K562 (cell line): ENCODE data around the gene FSCN2. TPM values are rescaled to one million over a fixed set of nuclear protein-coding genes. Genes with fewer than 3 reads are reported as not detected.

Source experiments
- ATF3 ChIP-seq, 2 experiments: fragments of 450-650 bp in 1 of 2; sonication (generic) in 1 of 2; formaldehyde crosslinking in 1 of 2; IDR thresholded peaks in 1 of 2; conservative IDR thresholded peaks in 1 of 2; 2 replicates each; pipeline versions ENCODE4 v1.6.1 to v1.8.1; 2016 to 2023; ENCODE audit warnings: mild to moderate bottlenecking in 2 of 2, moderate library complexity in 2 of 2, inconsistent platforms in 1 of 2, missing genetic modification reagents in 1 of 2
- CBX1 ChIP-seq: sonication (generic); IDR thresholded peaks from 2 replicates; pipeline ENCODE4 v1.6.1; 2016; ENCODE audit warnings: antibody characterized with exemption, low read depth, mild to moderate bottlenecking
- CBX8 ChIP-seq: fragments of 200-600 bp; sonication (generic); IDR thresholded peaks from 2 replicates; pipeline ENCODE4 v1.6.1; 2012; ENCODE audit warnings: borderline replicate concordance, mixed run types, low read depth, mild to moderate bottlenecking, moderate library complexity, mixed read lengths, low read length, control low read depth, inconsistent platforms; ENCODE audit not compliant: poor library complexity, severe bottlenecking; ENCODE audit errors: extremely low read depth
- CUX1 ChIP-seq: fragments of 200-800 bp; sonication (Bioruptor generic); IDR thresholded peaks from 2 replicates; pipeline ENCODE4 v1.6.1; 2016; ENCODE audit warnings: missing genetic modification characterization, missing compliant biosample characterization
- EP300 ChIP-seq: IDR thresholded peaks from 2 replicates; pipeline ENCODE4 v1.6.1; 2012; ENCODE audit warnings: low read length, improper control_type of control experiment
- FUS ChIP-seq: fragments of 200-400 bp; formaldehyde crosslinking; optimal IDR thresholded peaks from 2 replicates; pipeline ENCODE3; 2017; ENCODE audit warnings: low read depth, low read length
- GTF2E2 ChIP-seq: fragments of 200-800 bp; sonication (Bioruptor generic); IDR thresholded peaks from 2 replicates; pipeline ENCODE4 v1.6.1; 2016; ENCODE audit warnings: missing genetic modification characterization, missing compliant biosample characterization
- HDAC8 ChIP-seq: fragments of 450-650 bp; IDR thresholded peaks from 2 replicates; pipeline ENCODE4 v1.6.1; 2016; ENCODE audit warnings: mild to moderate bottlenecking, missing genetic modification characterization, moderate library complexity, missing compliant biosample characterization
- HNRNPK ChIP-seq: fragments of 200-400 bp; formaldehyde crosslinking; IDR thresholded peaks from one replicate; pipeline ENCODE4 v1.6.1; 2018; ENCODE audit warnings: mild to moderate bottlenecking, low read depth, low read length; ENCODE audit not compliant: poor library complexity, severe bottlenecking
- KLF13 ChIP-seq: fragments of 450-650 bp; IDR thresholded peaks from 2 replicates; pipeline ENCODE4 v1.6.1; 2016; ENCODE audit warnings: missing genetic modification characterization, low read depth, mild to moderate bottlenecking, missing compliant biosample characterization, moderate library complexity, borderline replicate concordance
- MAZ ChIP-seq, 2 experiments: fragments of 450-650 bp in 1 of 2; sonication (generic) in 1 of 2; formaldehyde crosslinking; IDR thresholded peaks in 1 of 2; conservative IDR thresholded peaks in 1 of 2; 2 replicates each; pipeline versions ENCODE4 v1.4.0 to v1.5.0; 2020; ENCODE audit warnings: mild to moderate bottlenecking in 1 of 2, missing genetic modification reagents in 1 of 2
- NR2F6 ChIP-seq: fragments of 450-650 bp; formaldehyde crosslinking; IDR thresholded peaks from 2 replicates; pipeline ENCODE4 v1.4.0; 2020; ENCODE audit warnings: mild to moderate bottlenecking
- PHF20 ChIP-seq: fragments of 450-650 bp; IDR thresholded peaks from 2 replicates; pipeline ENCODE4 v1.6.1; 2018; ENCODE audit not compliant: partially characterized antibody
- PHTF2 ChIP-seq: fragments of 250-450 bp; sonication (Bioruptor Pico); IDR thresholded peaks from 2 replicates; pipeline ENCODE4 v1.5.0; 2021; ENCODE audit warnings: mild to moderate bottlenecking
- POLR2A ChIP-seq: fragments of 450-650 bp; conservative IDR thresholded peaks from 2 replicates; pipeline ENCODE4 v1.6.1; 2016
- RNF2 ChIP-seq: sonication (generic); IDR thresholded peaks from 2 replicates; pipeline ENCODE4 v1.6.1; 2016
- SETDB1 ChIP-seq: IDR thresholded peaks from one replicate; pipeline ENCODE4 v1.6.1; 2012; ENCODE audit warnings: low read length, control low read depth, inconsistent platforms
- TEAD2 ChIP-seq: fragments of 450-650 bp; IDR thresholded peaks from 2 replicates; pipeline ENCODE4 v1.6.1; 2016; ENCODE audit warnings: missing genetic modification characterization, control low read depth, missing compliant biosample characterization
- YY1 ChIP-seq, 3 experiments: IDR thresholded peaks; 2 replicates each; pipeline ENCODE4 v1.6.1; 2011; ENCODE audit warnings: low read length in 2 of 3, mild to moderate bottlenecking in 2 of 3, moderate library complexity in 2 of 3, borderline replicate concordance in 1 of 3, control low read depth in 1 of 3, low read depth in 1 of 3; ENCODE audit not compliant: insufficient read depth in 3 of 3, insufficient replicate concordance in 2 of 3, control insufficient read depth in 1 of 3, insufficient read length in 1 of 3; ENCODE audit errors: extremely low read depth in 1 of 3
- ZNF778 ChIP-seq: fragments of 450-650 bp; formaldehyde crosslinking; IDR thresholded peaks from 2 replicates; pipeline ENCODE4 v1.4.0; 2020; ENCODE audit warnings: mild to moderate bottlenecking, moderate library complexity
- polyA plus RNA-seq, 8 experiments: library from polyadenylated mRNA; depleted of rRNA in 4 of 8; stranded (reverse) in 5 of 8; unstranded in 3 of 8; fragments of >200 nt; fragmentation: Nextera tagmentation in 2 of 8; fragmentation: Illumina TruSeq in 1 of 8; extraction: Ambion mirVana in 2 of 8; extraction: Trizol in 1 of 8; gene quantifications; 2 replicates each; pipeline versions ENCODE4 v1.2.1 to v1.2.3, GENCODE V29; 2011 to 2014; ENCODE audit warnings: inconsistent platforms in 1 of 8, missing spikeins in 1 of 8
- total RNA-seq, 7 experiments: library from RNA; depleted of rRNA in 6 of 7; stranded (reverse); fragments of >200 nt in 6 of 7; fragmentation: Illumina TruSeq in 2 of 7; extraction: Trizol in 2 of 7; gene quantifications; 2 replicates each; pipeline versions ENCODE4 v1.2.1 to v1.2.3, GENCODE V29; 2011 to 2021; ENCODE audit warnings: low replicate concordance in 1 of 7

Gene FSCN2
- total and polyA plus RNA-seq, 9 of the 15 experiments (the other 6 are each of a cell fraction or from before 2014, with no cell fraction given), result 0.08 TPM; not detected in 8

GRCh38 chr17:81512562-81513371, 15.4 kb upstream of the FSCN2 start, which contains the start of gene ACTG1 (continued):
- TF ChIP-seq CUX1 (CRISPR knock-in tag), result no peak; the same call in 1 of the 2 replicates
- no peak for TF ChIP-seq TEAD2 (tag)
- peak; percentile 70 to 91; a peak in 2 of 4 replicates for TF ChIP-seq MAZ (CRISPR knock-in tag; conservative IDR thresholded peaks at IDR 0.05 in 1 of 2, IDR thresholded peaks at IDR 0.05 in 1 of 2)
- no peak for TF ChIP-seq PHTF2 (CRISPR knock-in tag)
- TF ChIP-seq ATF3 (IDR thresholded peaks at IDR 0.05), result no peak
- TF ChIP-seq ATF3 (CRISPR knock-in tag; conservative IDR thresholded peaks at IDR 0.05), result no peak
- no peak for TF ChIP-seq PHF20
- no peak for TF ChIP-seq ZNF778
- no peak for TF ChIP-seq FUS
- TF ChIP-seq RNF2, result 0 out of 2 replicates have a peak, but pooled peaks have one; percentile 42
- TF ChIP-seq HNRNPK, result no peak
- no peak for TF ChIP-seq KLF13
- TF ChIP-seq HDAC8 (tag), result no peak
- peak; percentile 31 for TF ChIP-seq EP300
- TF ChIP-seq NR2F6 (CRISPR knock-in tag), result no peak
- TF ChIP-seq YY1 (IDR thresholded peaks at IDR 0.05; ENCODE audit: borderline replicate concordance in 1 of 3, control insufficient read depth in 1 of 3, extremely low read depth in 1 of 3, insufficient read depth in 3 of 3, insufficient read length in 1 of 3, insufficient replicate concordance in 2 of 3, low read depth in 1 of 3, low read length in 2 of 3), result peak in 1 of 3 experiments; percentile 23
- TF ChIP-seq CBX1, result peak; percentile 96
- TF ChIP-seq POLR2A, result peak; percentile 98
- no peak for TF ChIP-seq CBX8
- TF ChIP-seq SETDB1, result no peak
- peak; percentile 96 for TF ChIP-seq GTF2E2
